ENCODE measurements around the gene LETM1.

LETM1 gene

DNA sequence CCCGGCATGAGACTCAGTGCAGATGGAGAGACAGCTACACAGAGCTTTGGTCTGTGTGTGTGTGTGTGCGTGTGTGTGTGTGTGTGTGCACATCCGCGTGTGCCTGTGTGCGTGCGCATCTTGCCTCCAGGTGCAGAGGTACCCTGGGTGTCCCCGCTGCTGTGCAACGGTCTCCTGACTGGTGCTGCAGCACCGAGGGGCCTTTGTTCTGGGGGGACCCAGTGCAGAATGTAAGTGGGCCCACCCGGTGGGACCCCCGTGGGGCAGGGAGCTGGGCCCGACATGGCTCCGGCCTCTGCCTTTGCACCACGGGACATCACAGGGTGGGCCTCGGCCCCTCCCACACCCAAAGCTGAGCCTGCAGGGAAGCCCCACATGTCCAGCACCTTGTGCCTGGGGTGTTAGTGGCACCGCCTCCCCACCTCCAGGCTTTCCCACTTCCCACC lies 48.6 kb downstream of the LETM1 start:
- no peak for DNase-seq

DNA sequence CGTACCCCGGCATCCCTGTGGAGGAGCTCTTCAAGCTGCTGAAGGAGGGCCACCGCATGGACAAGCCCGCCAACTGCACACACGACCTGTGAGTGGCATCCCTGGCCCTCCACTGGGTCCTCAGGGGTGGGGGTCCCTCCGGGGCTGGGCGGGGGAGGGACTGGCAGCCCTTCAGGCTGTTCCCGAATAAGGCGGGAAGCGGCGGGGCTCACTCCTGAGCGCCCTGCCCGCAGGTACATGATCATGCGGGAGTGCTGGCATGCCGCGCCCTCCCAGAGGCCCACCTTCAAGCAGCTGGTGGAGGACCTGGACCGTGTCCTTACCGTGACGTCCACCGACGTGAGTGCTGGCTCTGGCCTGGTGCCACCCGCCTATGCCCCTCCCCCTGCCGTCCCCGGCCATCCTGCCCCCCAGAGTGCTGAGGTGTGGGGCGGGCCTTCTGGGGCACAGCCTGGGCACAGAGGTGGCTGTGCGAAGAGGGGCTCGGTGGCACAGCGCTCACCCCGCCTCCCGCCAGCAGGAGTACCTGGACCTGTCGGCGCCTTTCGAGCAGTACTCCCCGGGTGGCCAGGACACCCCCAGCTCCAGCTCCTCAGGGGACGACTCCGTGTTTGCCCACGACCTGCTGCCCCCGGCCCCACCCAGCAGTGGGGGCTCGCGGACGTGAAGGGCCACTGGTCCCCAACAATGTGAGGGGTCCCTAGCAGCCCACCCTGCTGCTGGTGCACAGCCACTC lies 49.2 kb downstream of the LETM1 start:
- DNase-seq: no peak

- no peak for DNase-seq
These were observed 49.8 kb downstream of the LETM1 start for GRCh38 chr4:1806223-1806564.

GRCh38 chr4:1805493-1806222 lies 50.3 kb downstream of the LETM1 start:
- no peak for DNase-seq

GRCh38 chr4:1804638-1805492 lies 51.1 kb downstream of the LETM1 start:
- no peak for DNase-seq

DNA sequence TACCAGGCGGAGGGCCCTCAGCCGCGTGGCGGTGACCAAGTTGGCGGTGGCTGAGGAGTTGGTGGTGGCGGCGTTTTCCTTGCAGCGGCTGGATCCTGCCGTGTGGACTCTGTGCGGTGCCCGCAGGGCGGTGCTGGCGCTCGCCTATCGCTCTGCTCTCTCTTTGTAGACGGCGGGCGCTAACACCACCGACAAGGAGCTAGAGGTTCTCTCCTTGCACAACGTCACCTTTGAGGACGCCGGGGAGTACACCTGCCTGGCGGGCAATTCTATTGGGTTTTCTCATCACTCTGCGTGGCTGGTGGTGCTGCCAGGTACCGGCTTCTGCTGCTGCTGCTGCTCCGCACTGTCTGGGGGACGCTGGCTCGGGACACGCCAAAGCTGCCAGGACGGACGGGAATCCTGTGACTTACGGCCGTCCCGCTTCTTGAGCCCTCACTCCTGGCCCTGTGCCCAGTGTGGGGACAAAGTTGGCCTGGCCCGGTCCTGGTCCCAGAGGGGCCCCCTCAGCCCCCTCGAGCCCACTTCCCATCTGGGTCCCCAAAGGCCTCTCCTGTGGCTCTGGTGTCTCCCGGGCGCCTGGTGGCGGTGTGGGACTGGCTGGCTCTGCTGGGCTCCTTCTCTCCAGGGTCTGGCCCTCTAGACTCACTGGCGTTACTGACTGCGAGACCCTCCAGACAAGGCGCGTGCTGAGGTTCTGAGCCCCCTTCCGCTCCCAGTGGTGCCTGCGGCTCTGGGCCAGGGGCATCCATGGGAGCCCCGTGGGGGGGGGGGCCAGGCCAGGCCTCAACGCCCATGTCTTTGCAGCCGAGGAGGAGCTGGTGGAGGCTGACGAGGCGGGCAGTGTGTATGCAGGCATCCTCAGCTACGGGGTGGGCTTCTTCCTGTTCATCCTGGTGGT lies 52.2 kb downstream of the LETM1 start:
- DNase-seq: no peak

DNA sequence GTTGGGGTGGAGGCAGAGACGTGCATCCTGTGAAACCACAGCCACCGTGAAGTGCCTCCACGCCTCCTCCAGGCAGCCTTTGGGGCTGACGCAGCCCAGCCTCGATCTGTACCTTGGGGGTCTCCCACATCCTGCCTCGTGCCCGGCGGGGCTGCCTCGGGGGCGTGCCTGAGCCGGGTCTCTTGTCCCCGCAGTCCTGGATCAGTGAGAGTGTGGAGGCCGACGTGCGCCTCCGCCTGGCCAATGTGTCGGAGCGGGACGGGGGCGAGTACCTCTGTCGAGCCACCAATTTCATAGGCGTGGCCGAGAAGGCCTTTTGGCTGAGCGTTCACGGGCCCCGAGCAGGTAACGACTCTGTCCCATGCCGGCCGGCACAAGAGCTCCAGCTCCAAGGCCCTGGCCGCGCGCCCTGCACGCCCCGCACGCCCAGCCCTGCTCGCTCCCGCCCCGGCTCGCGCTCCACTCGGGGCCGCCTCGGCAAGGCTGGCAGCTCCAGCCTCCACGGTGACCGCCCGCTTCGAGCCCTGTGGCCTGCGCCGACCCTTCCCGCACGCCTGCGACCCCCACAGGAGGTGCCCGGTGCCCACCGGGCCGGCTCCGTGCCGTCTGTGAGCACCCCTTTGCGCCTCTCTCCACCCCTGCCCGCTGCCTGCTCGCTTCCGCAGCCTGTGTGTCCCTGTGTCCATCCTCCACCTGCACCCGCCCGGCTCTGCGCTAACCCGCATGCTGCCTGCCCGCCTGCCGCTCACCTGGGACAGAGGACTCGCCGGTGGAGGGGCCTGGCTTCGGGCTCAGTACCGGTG lies 53.0 kb downstream of the LETM1 start:
- DNase-seq: no peak

GRCh38 chr4:1802151-1802715 lies 53.7 kb downstream of the LETM1 start:
- no peak for DNase-seq

DNA sequence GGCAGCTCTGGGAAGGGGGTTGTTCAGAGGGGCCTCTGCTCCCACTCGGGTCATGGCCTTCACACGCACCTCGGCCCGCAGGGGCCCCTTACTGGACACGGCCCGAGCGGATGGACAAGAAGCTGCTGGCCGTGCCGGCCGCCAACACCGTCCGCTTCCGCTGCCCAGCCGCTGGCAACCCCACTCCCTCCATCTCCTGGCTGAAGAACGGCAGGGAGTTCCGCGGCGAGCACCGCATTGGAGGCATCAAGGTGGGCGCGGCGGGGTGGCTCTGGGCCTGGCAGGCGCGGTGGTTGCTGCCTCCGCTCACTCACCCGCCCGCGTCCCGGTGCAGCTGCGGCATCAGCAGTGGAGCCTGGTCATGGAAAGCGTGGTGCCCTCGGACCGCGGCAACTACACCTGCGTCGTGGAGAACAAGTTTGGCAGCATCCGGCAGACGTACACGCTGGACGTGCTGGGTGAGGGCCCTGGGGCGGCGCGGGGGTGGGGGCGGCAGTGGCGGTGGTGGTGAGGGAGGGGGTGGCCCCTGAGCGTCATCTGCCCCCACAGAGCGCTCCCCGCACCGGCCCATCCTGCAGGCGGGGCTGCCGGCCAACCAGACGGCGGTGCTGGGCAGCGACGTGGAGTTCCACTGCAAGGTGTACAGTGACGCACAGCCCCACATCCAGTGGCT lies 54.5 kb downstream of the LETM1 start:
- DNase-seq: no peak

GRCh38 chr4:1800805-1801204 lies 55.2 kb downstream of the LETM1 start:
- no peak for DNase-seq

DNA sequence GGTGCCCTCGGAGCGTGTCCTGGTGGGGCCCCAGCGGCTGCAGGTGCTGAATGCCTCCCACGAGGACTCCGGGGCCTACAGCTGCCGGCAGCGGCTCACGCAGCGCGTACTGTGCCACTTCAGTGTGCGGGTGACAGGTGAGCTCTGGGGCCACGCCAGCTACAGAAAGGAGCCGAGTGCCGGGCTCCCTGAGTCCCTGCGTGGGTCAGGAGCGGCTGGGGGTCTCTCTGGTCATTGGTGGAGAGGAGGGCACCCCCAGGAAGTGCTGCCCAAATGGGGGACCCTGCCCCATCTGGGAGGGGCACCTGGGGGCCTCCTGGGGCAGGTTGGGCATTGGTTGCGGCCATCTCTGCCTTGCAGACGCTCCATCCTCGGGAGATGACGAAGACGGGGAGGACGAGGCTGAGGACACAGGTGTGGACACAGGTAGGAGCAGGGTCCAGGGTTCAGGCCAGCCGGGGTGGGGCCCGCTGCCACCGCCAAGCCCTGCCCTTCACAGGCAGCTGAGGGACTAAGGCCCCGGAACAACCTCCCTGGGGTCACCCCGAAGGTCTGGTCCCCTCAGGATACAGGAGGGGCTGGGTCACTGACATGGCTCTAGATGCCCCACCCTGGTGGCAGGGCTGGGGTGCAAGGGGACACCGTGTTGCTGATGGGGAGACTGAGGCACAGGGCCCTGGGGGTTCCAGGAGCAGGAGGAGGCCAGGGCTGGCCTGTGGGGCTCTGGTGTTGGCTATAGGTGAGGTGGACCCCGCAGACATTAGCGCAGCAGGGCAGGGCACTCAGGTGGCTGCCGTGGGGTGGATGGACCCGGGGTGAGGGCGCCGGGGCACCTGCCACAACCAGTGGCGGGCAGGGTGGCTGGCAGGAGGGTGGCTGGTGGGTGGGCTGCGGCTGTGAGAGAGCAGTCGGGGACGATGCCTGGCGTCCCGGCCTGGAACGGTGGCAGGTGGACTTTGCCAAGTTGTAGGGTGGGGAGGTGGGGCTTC lies 56.3 kb downstream of the LETM1 start:
- DNase-seq: no peak

DNA sequence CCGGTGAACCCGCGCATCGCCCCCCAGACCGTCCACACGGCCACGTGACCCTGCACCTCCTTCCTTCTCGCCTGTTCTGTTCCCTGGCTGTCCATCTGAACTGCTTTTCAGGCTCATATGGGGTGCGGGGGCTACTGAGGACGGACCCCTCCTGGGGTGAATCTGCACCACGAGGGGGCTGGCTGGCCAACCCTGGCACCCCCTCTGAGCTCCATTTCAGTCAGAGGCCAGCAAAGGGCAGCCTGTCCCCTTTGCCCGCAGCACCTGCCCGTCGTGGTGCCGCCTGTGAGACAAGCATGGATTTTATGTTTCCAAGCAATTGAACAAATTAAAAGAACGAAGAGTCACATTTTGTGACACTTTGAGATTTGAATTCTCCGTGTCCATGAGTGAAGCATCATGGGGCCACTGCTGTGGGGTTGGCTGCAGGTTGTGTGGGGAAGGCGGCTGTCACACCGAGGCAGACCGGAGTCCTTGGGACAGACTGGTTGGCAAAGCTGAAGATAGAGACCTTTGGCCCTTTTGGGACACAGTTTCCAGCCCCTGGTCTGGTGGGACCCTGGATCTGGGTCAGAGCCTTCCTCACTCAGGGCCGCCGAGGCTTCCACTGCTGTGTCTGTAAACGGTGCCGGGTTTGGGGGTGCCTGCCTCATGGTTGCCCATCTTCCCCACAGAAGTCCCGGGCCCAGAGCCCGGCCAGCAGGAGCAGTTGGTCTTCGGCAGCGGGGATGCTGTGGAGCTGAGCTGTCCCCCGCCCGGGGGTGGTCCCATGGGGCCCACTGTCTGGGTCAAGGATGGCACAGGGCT lies 57.2 kb downstream of the LETM1 start:
- DNase-seq: no peak

- DNase-seq: no peak
These were observed 57.9 kb downstream of the LETM1 start for GRCh38 chr4:1797861-1798579.

DNA sequence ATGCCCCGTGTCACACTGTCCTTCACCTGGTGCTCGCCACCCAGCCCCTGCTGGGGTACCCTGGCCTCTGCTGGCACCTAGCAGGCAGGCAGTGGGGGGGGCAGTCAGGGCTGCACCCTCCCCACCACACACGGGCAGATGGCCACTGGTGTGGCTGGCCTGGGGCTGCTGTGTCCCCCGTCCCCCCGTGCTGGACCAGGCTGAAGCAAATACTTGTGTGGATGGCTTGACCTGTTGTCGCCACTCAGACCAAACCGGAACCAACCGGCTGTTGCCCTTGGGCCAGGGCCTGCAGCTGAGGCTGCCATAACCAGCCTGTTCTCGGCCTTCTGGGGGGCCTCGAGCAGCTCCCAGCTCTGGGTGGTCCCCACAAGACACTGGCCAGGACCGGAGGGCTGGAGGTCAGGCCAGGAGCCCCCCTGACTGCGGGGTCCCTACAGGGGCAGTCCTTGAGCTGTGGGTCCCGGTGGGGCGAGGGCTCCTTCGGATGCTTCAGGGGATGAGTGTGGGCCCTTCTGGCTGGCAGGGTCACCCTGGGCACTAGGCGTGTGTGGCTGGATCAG lies 58.6 kb downstream of the LETM1 start:
- DNase-seq: no peak

DNA sequence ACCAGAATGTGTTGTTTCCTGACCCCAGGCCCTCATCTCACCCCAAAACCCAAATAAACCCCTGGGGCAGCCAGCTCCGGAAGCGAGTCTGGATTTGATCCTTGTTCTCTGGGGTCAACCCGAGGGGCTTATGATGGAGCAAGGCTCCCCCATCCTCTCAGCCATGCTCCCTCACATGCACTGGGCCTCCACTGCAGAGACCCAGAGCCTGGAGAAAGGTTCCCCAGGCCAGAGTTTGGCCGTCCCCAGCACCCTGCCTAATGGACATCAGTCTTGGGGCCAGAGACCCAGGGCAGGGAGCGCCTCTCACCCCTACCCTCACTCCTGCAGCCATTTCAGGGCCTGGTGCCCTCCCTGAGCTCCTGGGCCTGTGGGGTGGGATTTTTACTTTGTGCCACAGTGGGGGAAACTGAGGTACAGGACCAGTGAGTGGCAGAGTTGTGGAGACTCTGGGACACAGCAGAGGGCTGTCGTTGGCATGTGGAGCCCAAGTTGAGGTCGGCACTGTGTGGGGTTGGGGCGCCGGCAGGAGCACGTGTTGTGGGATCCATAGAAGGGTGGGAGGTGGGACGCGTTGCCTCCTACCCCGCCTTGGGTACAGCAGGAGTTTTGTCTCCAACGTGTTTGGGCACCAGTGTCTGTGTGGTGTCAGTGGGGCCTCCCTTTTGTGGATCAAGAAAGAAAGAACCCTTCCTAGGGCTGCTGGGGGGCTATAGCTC lies 59.3 kb downstream of the LETM1 start:
- DNase-seq: no peak
